Ishikawa (cell line): Measurements from ENCODE around the gene TNPO3.

Experiments used
- CEBPB ChIP-seq: IDR thresholded peaks from 2 replicates; pipeline ENCODE4 v1.6.1; 2012
- CREB1 ChIP-seq: IDR thresholded peaks from 2 replicates; pipeline ENCODE4 v1.6.1; 2012; ENCODE audit warnings: low read depth
- EGR1 ChIP-seq: IDR thresholded peaks from 2 replicates; pipeline ENCODE4 v1.6.1; 2012
- EP300 ChIP-seq: IDR thresholded peaks from 2 replicates; pipeline ENCODE4 v1.6.1; 2012; ENCODE audit warnings: borderline replicate concordance
- FOXM1 ChIP-seq: IDR thresholded peaks from 2 replicates; pipeline ENCODE4 v1.6.1; 2012; ENCODE audit warnings: low read depth, borderline replicate concordance
- NFIC ChIP-seq: IDR thresholded peaks from 2 replicates; pipeline ENCODE4 v1.6.1; 2012
- RAD21 ChIP-seq: IDR thresholded peaks from 2 replicates; pipeline ENCODE4 v1.6.1; 2012; ENCODE audit warnings: low read depth
- TAF1 ChIP-seq: IDR thresholded peaks from 2 replicates; pipeline ENCODE4 v1.6.1; 2012; ENCODE audit warnings: low read depth, mild to moderate bottlenecking
- TCF12 ChIP-seq: IDR thresholded peaks from 2 replicates; pipeline ENCODE4 v1.6.1; 2012; ENCODE audit warnings: low read depth
- TEAD4 ChIP-seq: IDR thresholded peaks from 2 replicates; pipeline ENCODE4 v1.6.1; 2012
- YY1 ChIP-seq: IDR thresholded peaks from 2 replicates; pipeline ENCODE4 v1.6.1; 2012; ENCODE audit warnings: low read depth
- ZBTB7A ChIP-seq: IDR thresholded peaks from 2 replicates; pipeline ENCODE4 v1.6.1; 2012; ENCODE audit warnings: low read depth
- TF ChIP-seq, protein P1 (sequence below): IDR thresholded peaks from 2 replicates; pipeline ENCODE4 v1.6.1; 2012; ENCODE audit warnings: low read depth, mild to moderate bottlenecking
- TF ChIP-seq, protein P2 (sequence below): IDR thresholded peaks from 2 replicates; pipeline ENCODE4 v1.6.1; 2012
- TF ChIP-seq, protein P3 (sequence below): IDR thresholded peaks from 2 replicates; pipeline ENCODE4 v1.6.1; 2012

The TNPO3 gene

DNA sequence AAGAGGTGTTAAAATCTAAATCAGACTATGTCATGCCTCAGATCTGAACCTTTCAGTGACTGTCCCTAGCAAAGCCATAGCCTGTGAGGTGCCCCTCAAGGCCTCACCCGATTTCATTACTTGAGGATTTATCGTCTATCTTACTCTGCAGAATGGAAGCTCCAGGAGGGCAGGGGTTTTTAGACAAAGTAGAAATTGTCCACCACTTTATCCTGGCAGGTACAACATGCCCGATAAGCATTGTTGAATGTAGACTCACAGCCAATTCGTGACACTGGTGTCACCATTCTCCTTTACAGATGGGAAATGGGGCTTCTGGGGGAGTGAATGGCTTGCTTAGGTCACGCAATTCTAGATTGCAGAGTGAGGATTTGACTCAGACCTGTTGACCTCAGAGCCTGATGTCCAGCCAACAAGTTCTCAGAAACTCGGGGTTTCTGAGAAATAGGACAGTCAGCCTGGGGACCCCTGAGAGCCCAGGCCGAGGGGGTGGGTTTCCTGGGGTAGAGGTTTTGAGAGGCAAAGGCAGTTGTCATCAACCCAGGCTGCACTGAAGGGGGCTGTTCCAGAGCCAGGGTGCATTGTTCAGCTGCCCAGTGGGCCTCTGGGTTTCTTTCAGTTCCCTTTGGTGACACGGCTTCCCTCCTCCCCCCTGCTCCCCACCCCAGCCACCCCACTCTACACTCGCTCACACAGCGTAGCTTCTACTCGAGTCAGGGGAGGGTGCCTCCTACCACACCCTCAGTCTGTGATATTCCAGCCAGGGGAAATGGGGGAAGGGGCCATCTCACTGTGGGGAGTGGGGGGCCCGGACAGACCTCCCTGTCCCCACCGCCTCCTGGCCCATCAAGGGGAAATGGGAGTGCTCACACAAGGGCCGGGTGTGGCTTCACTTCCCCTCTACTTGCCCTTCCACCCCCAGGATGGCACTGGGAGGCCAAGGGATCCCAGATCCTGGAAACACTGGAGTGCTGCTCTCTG lies 120.3 kb downstream of the TNPO3 start:
- TF ChIP-seq, protein P1, sequence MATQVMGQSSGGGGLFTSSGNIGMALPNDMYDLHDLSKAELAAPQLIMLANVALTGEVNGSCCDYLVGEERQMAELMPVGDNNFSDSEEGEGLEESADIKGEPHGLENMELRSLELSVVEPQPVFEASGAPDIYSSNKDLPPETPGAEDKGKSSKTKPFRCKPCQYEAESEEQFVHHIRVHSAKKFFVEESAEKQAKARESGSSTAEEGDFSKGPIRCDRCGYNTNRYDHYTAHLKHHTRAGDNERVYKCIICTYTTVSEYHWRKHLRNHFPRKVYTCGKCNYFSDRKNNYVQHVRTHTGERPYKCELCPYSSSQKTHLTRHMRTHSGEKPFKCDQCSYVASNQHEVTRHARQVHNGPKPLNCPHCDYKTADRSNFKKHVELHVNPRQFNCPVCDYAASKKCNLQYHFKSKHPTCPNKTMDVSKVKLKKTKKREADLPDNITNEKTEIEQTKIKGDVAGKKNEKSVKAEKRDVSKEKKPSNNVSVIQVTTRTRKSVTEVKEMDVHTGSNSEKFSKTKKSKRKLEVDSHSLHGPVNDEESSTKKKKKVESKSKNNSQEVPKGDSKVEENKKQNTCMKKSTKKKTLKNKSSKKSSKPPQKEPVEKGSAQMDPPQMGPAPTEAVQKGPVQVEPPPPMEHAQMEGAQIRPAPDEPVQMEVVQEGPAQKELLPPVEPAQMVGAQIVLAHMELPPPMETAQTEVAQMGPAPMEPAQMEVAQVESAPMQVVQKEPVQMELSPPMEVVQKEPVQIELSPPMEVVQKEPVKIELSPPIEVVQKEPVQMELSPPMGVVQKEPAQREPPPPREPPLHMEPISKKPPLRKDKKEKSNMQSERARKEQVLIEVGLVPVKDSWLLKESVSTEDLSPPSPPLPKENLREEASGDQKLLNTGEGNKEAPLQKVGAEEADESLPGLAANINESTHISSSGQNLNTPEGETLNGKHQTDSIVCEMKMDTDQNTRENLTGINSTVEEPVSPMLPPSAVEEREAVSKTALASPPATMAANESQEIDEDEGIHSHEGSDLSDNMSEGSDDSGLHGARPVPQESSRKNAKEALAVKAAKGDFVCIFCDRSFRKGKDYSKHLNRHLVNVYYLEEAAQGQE: no peak
- TF ChIP-seq NFIC (no peak), TAF1 (no peak), FOXM1 (no peak), TEAD4 (no peak)

DNA sequence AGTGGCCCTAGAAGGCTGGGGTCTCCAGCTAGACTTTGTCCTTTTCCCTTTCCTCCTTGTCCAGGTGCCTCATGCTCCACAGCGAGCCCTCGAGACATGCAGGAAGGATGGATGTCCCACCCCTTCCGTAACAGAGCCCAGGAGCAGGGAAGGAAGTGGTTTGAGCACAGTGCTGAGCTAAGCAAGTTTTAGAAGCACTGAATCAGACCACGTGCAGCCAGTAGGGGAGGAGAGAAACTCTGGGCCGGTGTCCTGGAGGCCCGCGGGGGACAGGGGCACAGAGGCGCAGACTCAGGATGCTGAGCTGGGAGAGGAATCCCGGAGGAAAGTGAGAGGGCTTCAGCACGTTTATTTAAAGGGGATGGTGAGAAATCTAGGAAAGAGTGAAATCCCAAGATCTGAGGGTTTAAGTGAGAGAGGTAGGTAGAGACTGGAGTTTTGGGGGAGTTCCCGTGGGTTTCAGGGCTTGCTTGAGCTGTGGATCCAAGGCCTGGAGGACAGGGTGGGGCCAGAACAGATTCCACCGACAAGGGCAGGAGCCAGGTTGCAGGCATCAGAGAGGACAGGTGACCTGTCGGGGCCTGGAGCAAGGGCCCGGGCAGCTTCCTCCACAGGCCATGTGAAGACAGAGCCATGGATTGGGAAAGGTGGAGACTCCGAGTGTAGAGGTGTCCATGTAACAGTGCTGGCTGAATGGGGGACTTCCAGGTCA lies 121.6 kb downstream of the TNPO3 start:
- TF ChIP-seq NFIC (no peak), EGR1 (no peak), YY1 (no peak), RAD21 (no peak), EP300 (no peak), ZBTB7A (no peak), TCF12 (no peak), TEAD4 (no peak), CREB1 (no peak), TAF1 (no peak), CEBPB (no peak), FOXM1 (no peak)
- TF ChIP-seq, protein P2, sequence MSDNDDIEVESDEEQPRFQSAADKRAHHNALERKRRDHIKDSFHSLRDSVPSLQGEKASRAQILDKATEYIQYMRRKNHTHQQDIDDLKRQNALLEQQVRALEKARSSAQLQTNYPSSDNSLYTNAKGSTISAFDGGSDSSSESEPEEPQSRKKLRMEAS: no peak
- TF ChIP-seq, protein P1: no peak

DNA sequence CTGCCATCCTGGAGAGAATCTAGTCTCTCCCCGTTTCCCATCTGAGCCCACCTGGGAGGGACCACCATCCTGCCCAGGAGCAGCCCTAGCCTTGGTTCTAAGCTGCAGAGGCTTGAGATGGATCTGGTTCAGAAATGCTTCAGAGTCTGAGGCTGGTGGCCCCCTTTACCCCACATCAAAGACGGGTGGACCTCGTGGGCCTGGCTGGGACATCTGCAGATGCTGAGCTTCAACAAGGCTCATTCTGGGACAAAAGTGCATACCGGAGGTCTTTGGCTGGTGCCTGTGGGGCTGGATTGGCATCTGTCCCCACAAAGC lies 122.1 kb downstream of the TNPO3 start:
- TF ChIP-seq NFIC: no peak
- no peak for TF ChIP-seq CEBPB
- no peak for TF ChIP-seq EGR1
- TF ChIP-seq RAD21: no peak
- TF ChIP-seq, protein P1: no peak
- no peak for TF ChIP-seq CREB1
- no peak for TF ChIP-seq EP300
- no peak for TF ChIP-seq ZBTB7A
- TF ChIP-seq TCF12: no peak
- TF ChIP-seq, protein P3, sequence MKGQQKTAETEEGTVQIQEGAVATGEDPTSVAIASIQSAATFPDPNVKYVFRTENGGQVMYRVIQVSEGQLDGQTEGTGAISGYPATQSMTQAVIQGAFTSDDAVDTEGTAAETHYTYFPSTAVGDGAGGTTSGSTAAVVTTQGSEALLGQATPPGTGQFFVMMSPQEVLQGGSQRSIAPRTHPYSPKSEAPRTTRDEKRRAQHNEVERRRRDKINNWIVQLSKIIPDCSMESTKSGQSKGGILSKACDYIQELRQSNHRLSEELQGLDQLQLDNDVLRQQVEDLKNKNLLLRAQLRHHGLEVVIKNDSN: no peak
- no peak for TF ChIP-seq YY1
- TF ChIP-seq, protein P2: no peak

DNA sequence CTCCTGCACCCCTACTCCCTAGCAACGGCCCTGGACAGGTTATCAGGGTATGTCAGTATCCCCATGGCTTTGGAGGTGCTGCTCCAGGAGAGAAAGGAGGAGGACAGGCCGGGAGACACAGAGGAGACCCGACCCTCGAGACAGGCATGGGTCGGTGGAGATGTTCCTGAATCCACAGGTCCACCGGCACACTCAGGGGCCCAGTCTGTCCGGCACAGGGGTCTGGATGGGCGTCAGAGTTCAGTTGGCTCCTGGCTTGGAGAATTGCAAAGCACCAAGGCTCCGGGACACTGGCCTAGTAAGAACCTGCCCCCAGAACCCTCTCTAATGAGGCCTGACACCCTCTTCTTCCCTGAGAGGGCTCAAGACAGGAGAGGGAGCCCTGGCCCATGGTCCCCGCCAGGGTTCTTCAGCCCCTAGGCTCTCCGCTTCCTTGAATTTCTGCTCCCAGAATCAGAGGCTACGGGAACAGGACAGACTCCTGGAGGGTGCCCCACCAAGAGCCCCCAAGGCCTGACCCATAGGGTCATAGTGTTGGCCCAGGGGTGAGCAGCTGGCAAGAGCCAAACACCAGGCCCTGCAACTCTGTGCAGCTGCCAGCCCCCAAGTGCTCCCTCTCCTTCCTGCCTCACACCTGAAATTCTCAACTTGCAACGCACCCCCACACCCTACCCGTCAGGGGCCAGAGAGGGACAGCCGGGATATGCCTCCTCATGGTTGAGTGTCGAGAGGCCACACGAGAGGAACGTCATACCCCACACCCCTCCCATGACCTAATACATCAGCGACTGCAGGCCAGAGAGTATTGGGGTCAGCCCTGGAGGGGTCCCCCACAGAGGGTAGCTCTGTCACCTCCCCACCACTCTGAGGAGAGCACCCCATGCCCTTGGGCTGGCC lies 122.7 kb downstream of the TNPO3 start:
- TF ChIP-seq NFIC: no peak
- TF ChIP-seq CREB1: no peak
- no peak for TF ChIP-seq CEBPB
